Right renal pelvis (tissue), 4 donors: ENCODE data around the gene MFSD11. TPM values are rescaled to one million over a fixed set of nuclear protein-coding genes. Genes with fewer than 3 reads are reported as not detected.
"Not testable (repeated sequence)": the region's sequence is repeated elsewhere in the genome, so short reads cannot be mapped to it uniquely, and the experiment has no call there.

Source experiments
- DNase-seq, 4 donors: peaks; one replicate each; pipeline ENCODE4 v3.0.0-alpha.2; 2013; ENCODE audit warnings: low read depth in 4 of 4, low spot score in 3 of 4, missing footprints in 1 of 4
- polyA plus RNA-seq, 4 donors: library from polyadenylated mRNA; unstranded; fragments of 120-200 nt; gene quantifications; one replicate each; pipeline ENCODE4 v1.2.1, GENCODE V29; 2013; ENCODE audit not compliant: insufficient read length in 4 of 4

The MFSD11 gene
- polyA plus RNA-seq, 4 donors, result 24.4 to 28.3 (median 26.6) TPM

GRCh38 chr17:76725580-76726230 is 12.2 kb upstream of the MFSD11 start:
- DNase-seq, result no peak

GRCh38 chr17:76726231-76726775 is 11.6 kb upstream of the MFSD11 start, which contains the start of gene JMJD6:
Gene JMJD6, minus strand, starts transcription at chr17:76726606. Its CDS starts 131 bp downstream, at chr17:76726475.
- DNase-seq, result peak; percentile 85 to 92 (median 90)

- peak in 1 of 4 donors; percentile 68 for DNase-seq
These were observed 10.9 kb upstream of the MFSD11 start, which contains the start of gene METTL23 for GRCh38 chr17:76726776-76727718. Gene METTL23, plus strand, starts transcription at chr17:76726839. Its CDS starts 2,872 bp downstream, at chr17:76729711.

- DNase-seq, result no peak
These were observed 10.0 kb upstream of the MFSD11 start for GRCh38 chr17:76727745-76728456.

- not testable (repeated sequence) for DNase-seq
These were observed 5.9 kb upstream of the MFSD11 start for GRCh38 chr17:76731800-76732733.

- DNase-seq, result no peak
These were observed 4.9 kb upstream of the MFSD11 start for GRCh38 chr17:76732734-76733617.

GRCh38 chr17:76733618-76733957 is 4.3 kb upstream of the MFSD11 start:
- DNase-seq, result no peak

GRCh38 chr17:76734080-76734840 is 3.7 kb upstream of the MFSD11 start:
- DNase-seq, result no peak

GRCh38 chr17:76735006-76735405 is 2.9 kb upstream of the MFSD11 start:
- DNase-seq, result no peak

GRCh38 chr17:76735586-76736348 is 2.2 kb upstream of the MFSD11 start:
- no peak for DNase-seq

- peak in 1 of 4 donors; percentile 47 for DNase-seq
These were observed 1.4 kb upstream of the MFSD11 start for GRCh38 chr17:76736349-76737081.

- peak; percentile 96 to 98 (median 97) for DNase-seq
These were observed 740 bp upstream of the MFSD11 start, which contains the start of gene SRSF2 for GRCh38 chr17:76737082-76737675. Gene SRSF2, minus strand, starts transcription at chr17:76737331. Its CDS starts 171 bp downstream, at chr17:76737160.

- DNase-seq, result no peak
These were observed 540 bp downstream of the MFSD11 start for GRCh38 chr17:76738468-76738850.

- DNase-seq, result not testable (repeated sequence)
These were observed 1.7 kb downstream of the MFSD11 start for GRCh38 chr17:76739568-76740115.

- no peak for DNase-seq
These were observed 2.6 kb downstream of the MFSD11 start for GRCh38 chr17:76740329-76741118.
